Activated CD4-positive, CD25-positive, alpha-beta regulatory T cell treated with anti-CD3 and anti-CD28 coated beads, Interleukin-2, amount 50 U/mL, for 24 hours (primary cell): ENCODE results near the gene RGPD4.

ENCODE experiments used
- ATAC-seq, 2 donors: fragments of 150-1000 bp; cut with Tn5 transposase; one replicate each; pipeline ENCODE4 v1.10.0; 2021; ENCODE audit warnings: mild to moderate bottlenecking in 1 of 2, moderate library complexity in 1 of 2

Gene RGPD4

GRCh38 chr2:107931412-107931811 is 104.7 kb downstream of the RGPD4 start:
- no peak for ATAC-seq

GRCh38 chr2:107932488-107932887 is 105.8 kb downstream of the RGPD4 start:
- no peak for ATAC-seq

- no peak for ATAC-seq
These were observed 106.3 kb downstream of the RGPD4 start for GRCh38 chr2:107932979-107933378.

GRCh38 chr2:107936433-107937359 is 110.0 kb downstream of the RGPD4 start:
- no peak for ATAC-seq
